HG03469 (cell line): ENCODE measurements around the gene ZIC3.
"Not testable (repeated sequence)": the region's sequence is repeated elsewhere in the genome, so short reads cannot be mapped to it uniquely, and the experiment has no call there.

Experiments
- ATAC-seq: cut with Tn5 transposase; IDR thresholded peaks from one replicate; pipeline ENCODE4 v1.9.1; 2021; ENCODE audit warnings: mild to moderate bottlenecking, moderate library complexity, moderate number of reproducible peaks; ENCODE audit not compliant: unreplicated experiment

Gene ZIC3

GRCh38 chrX:137565921-137566745 is at the start of gene ZIC3:
ZIC3 (plus strand) TSS chrX:137566127; CDS start chrX:137566692, 565 bp downstream.
- ATAC-seq: no peak

- ATAC-seq: no peak
These were observed 46.5 kb upstream of the ZIC3 start for GRCh38 chrX:137519459-137519858.

GRCh38 chrX:137545711-137546651 is 19.9 kb upstream of the ZIC3 start:
- no peak for ATAC-seq

- ATAC-seq: no peak
These were observed 18.6 kb upstream of the ZIC3 start for GRCh38 chrX:137547291-137547690.

- no peak for ATAC-seq
These were observed 17.7 kb upstream of the ZIC3 start for GRCh38 chrX:137548261-137548660.

- no peak for ATAC-seq
These were observed 16.9 kb upstream of the ZIC3 start for GRCh38 chrX:137549073-137549472.

- no peak for ATAC-seq
These were observed 15.9 kb upstream of the ZIC3 start for GRCh38 chrX:137549851-137550664.

- no peak for ATAC-seq
These were observed 15.2 kb upstream of the ZIC3 start for GRCh38 chrX:137550665-137551261.

- ATAC-seq: not testable (repeated sequence)
These were observed 13.8 kb upstream of the ZIC3 start for GRCh38 chrX:137552098-137552497.

- no peak for ATAC-seq
These were observed 3.8 kb upstream of the ZIC3 start for GRCh38 chrX:137562096-137562495.

- ATAC-seq: no peak
These were observed 2.0 kb upstream of the ZIC3 start for GRCh38 chrX:137563681-137564651.

GRCh38 chrX:137565318-137565904 is 516 bp upstream of the ZIC3 start:
- ATAC-seq: no peak

- no peak for ATAC-seq
These were observed 1.1 kb downstream of the ZIC3 start for GRCh38 chrX:137566746-137567679.

GRCh38 chrX:137567682-137568232 is 1.8 kb downstream of the ZIC3 start:
- no peak for ATAC-seq

GRCh38 chrX:137568741-137569469 is 3.0 kb downstream of the ZIC3 start:
- ATAC-seq: no peak

GRCh38 chrX:137569470-137569891 is 3.6 kb downstream of the ZIC3 start:
- ATAC-seq: no peak
